H7 (cell line): ENCODE data around the gene CCDC106. TPM values are rescaled to one million over a fixed set of nuclear protein-coding genes. Genes with fewer than 3 reads are reported as not detected.

Experiments used
- DNase-seq: peaks from one replicate; pipeline ENCODE4 v3.0.0; 2012
- H3K27me3 ChIP-seq: 2 replicates; pipeline ENCODE4 v1.6.0; 2011; ENCODE audit warnings: mild to moderate bottlenecking, low read length; ENCODE audit not compliant: control insufficient read depth, insufficient read depth
- H3K36me3 ChIP-seq: replicated peaks from 2 replicates; pipeline ENCODE4 v1.5.1; 2011; ENCODE audit warnings: low read length; ENCODE audit not compliant: control insufficient read depth, insufficient read depth
- H3K4me3 ChIP-seq: 2 replicates; pipeline ENCODE4 v1.5.1; 2011; ENCODE audit warnings: low read depth, mild to moderate bottlenecking, control low read depth, low read length, moderate library complexity; ENCODE audit not compliant: insufficient read depth
- total RNA-seq: library from RNA; depleted of rRNA; stranded (reverse); fragments of >200 nt; shearing (Covaris generic); gene quantifications from 2 replicates; pipeline ENCODE4 v1.2.3, GENCODE V29; 2014

The CCDC106 gene
- total RNA-seq, 1 experiment from 2014 or later = 13.2 TPM

GRCh38 chr19:55671054-55671378 lies 23.0 kb downstream of the CCDC106 start:
- Histone ChIP-seq H3K4me3 (no peak overlapping the region), H3K27me3 (no peaks in the 10 kb centered on the region), H3K36me3 (peaks cover 31% of the 10 kb centered on the region)
- no peak for DNase-seq

GRCh38 chr19:55672418-55672817 lies 24.4 kb downstream of the CCDC106 start:
- no peak for DNase-seq
- Histone ChIP-seq H3K4me3 (no peak overlapping the region), H3K36me3 (peaks cover 18% of the 10 kb centered on the region), H3K27me3 (no peaks in the 10 kb centered on the region)

GRCh38 chr19:55673465-55673864 lies 25.5 kb downstream of the CCDC106 start:
- no peak for DNase-seq

DNA sequence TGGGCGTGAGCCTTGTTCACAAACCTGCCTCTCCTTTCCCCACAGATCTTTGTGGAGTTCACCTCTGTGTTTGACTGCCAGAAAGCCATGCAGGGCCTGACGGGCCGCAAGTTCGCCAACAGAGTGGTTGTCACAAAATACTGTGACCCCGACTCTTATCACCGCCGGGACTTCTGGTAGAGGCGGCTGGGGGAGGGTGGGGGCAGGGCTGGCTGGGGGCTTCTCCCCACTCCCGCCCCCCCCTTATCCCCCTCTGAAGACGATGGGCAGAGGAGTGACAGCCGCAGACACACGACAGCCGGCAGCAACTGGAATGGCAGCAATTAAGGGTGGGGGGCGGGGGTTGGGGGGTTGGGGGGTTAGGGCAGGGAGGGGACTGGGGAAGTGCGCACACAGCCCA lies 25.9 kb downstream of the CCDC106 start:
- H3K4me3 ChIP-seq = no peak overlapping the region; the same call in 1 of the 2 replicates
- H3K27me3 ChIP-seq = no peaks in the 10 kb centered on the region
- H3K36me3 ChIP-seq = peaks cover 11% of the 10 kb centered on the region
- DNase-seq = no peak

More at GRCh38 chr19:55673465-55673864, 25.5 kb downstream of the CCDC106 start:
- no peak overlapping the region for H3K4me3 ChIP-seq
- peaks cover 13% of the 10 kb centered on the region for H3K36me3 ChIP-seq
- H3K27me3 ChIP-seq = no peaks in the 10 kb centered on the region

- Histone ChIP-seq H3K4me3 (peak overlapping the region; percentile 54), H3K36me3 (peaks cover 9% of the 10 kb centered on the region), H3K27me3 (no peaks in the 10 kb centered on the region)
- DNase-seq = peak; percentile 81
These were observed 26.4 kb downstream of the CCDC106 start for GRCh38 chr19:55674459-55674840.

GRCh38 chr19:55674841-55675660 lies 27.0 kb downstream of the CCDC106 start, which contains the start of gene EPN1:
TSS of gene EPN1 (plus strand) at chr19:55675226. CDS start at chr19:55678628, 3,402 bp downstream.
- peaks cover 5% of the 10 kb centered on the region for H3K36me3 ChIP-seq
- DNase-seq = peak; percentile 99
- peak within 1 kb of the TSS; percentile 54 for H3K4me3 ChIP-seq
- H3K27me3 ChIP-seq = no peaks in the 10 kb centered on the region

- Histone ChIP-seq H3K4me3 (peak overlapping the region; percentile 54), H3K36me3 (peaks cover 6% of the 10 kb centered on the region), H3K27me3 (no peaks in the 10 kb centered on the region)
- no peak for DNase-seq
These were observed 27.8 kb downstream of the CCDC106 start for GRCh38 chr19:55675661-55676354.

DNA sequence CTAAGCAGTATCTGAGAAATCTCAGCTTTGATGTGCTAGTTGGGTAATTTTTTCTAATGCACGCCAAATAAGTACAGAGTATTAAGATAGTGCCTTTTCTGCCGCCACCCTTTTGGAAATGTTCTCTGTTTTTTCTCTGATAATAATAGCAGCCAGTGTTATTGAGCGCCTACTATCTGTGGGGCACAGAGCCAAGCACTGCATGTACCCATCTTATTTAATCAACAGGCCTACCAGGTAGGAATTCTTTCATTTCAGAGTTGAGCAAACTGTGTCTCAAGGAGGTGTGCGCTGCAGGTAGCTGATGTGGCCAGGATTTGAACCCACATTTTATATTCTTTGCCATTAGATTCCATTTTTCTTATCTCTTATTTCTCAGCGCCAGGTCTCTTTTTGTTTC lies 28.4 kb downstream of the CCDC106 start:
- Histone ChIP-seq H3K4me3 (no peak overlapping the region), H3K36me3 (peaks cover 6% of the 10 kb centered on the region), H3K27me3 (no peaks in the 10 kb centered on the region)
- DNase-seq = no peak

GRCh38 chr19:55676889-55677505 lies 29.0 kb downstream of the CCDC106 start:
- no peak overlapping the region for H3K4me3 ChIP-seq
- DNase-seq = no peak
- peaks cover 6% of the 10 kb centered on the region for H3K36me3 ChIP-seq
- no peaks in the 10 kb centered on the region for H3K27me3 ChIP-seq

GRCh38 chr19:55677572-55678028 lies 29.6 kb downstream of the CCDC106 start:
- no peaks in the 10 kb centered on the region for H3K27me3 ChIP-seq
- H3K4me3 ChIP-seq = no peak overlapping the region
- H3K36me3 ChIP-seq = peaks cover 8% of the 10 kb centered on the region
- DNase-seq = no peak

DNA sequence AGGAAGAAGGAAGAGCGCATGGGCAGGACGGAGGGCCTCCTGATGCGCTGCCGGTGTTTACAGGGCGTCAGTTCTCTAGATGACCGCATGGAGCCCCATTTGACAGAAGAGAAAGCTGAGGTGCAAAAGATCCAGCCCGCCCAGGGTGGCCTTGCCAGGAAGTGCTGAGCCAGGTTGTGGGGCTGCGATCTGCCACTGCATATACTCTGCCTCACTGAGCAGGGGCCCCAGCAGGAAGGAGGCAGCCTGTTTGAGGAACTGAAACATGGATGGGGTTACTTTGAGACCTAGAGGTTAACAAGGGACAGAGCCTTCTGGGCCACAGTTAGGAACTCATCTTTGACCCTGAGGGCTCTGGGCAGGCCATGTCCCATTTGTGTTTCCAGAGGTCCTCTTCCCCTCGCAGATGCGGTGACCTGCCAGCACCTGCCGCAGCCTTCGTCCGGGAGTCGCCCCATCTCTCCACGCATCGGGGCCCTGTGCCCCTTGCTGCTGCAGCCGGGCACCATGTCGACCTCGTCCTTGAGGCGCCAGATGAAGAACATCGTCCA lies 30.2 kb downstream of the CCDC106 start:
- no peak for DNase-seq
- Histone ChIP-seq H3K36me3 (peaks cover 8% of the 10 kb centered on the region), H3K27me3 (no peaks in the 10 kb centered on the region), H3K4me3 (no peak overlapping the region)

DNA sequence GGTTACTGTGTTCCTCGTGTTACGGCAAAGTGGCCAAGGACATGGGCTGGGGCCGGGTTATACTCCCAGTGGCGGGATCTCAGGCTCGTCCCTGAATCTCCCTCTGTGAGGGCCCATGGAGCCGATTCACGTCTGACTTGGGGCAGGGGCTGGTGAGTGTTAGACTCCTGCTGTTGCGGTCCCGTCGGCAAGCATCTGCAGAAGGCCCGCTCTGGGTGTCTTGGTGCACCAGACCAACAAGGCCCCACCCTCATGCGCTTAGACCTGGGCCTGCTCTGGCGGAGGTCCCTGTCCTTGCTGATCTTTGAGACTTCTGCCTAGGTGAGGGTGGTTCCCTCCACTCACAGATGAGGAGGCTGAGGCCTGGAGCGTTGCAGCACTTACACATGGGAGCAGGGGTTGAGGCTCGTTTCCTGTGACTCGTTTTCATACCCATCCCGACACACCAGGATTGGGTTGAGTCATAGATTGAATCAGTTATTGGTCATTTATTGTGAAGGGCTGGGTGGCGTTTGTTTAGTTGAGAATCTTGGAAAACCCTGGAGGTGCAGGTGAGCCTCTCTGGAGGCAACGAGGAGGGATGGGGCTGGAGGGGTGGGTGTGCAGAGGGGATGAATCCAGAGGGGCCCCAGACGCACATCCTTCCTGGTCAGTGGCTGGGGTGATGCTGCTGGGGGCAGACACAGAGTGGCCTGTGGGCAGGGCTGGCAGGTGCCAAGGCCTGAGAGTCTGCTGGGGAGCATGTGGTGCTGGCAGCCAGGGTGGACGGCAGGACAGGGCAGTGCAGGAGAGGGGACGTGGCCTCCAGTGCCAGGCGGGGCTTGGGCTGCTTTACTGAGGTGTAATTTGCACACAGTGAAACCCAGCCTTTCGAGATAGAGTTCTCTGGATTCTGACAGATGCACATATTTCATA lies 31.6 kb downstream of the CCDC106 start:
- H3K36me3 ChIP-seq = peaks cover 8% of the 10 kb centered on the region
- no peak for DNase-seq
- H3K4me3 ChIP-seq = no peak overlapping the region
- no peaks in the 10 kb centered on the region for H3K27me3 ChIP-seq

DNA sequence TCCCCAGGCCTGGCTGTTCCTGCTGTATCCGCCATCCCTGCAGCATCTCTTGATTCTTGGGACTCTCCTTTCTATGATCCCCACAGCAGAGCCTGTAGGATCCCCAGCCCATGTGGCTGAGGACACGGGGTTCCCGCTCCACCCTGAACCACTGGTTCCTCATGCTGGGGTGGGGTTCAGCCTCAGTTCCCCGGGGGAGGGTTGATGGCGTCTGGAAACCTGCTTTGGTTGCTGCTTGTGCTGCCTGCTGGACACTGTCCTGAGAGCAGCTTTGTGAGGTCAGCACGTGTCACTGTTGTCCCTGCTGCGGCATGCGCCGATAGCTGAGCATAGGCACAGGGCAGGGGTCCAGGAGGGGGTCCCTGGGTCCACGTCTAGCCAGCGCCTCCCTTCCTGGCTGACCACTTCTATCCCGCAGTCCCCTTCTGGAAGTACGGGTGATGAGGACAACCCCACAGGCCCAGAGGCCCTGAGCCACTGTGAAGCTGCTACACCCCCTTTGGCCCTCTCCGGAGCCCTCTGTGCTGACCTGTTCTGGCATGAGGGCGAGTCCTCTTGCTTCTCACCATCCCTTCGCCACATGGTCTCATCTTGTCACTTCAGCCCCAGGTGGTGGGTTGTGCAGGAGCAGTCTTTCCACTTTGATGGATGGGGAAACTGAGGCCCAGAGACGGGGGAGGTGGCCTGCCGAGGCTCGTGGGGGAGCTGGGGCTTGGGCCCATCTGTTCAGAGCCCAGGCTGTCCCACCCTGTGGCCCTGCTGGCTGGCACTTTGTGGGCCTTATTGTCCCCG lies 32.5 kb downstream of the CCDC106 start:
- peaks cover 8% of the 10 kb centered on the region for H3K36me3 ChIP-seq
- DNase-seq = no peak
- no peak overlapping the region for H3K4me3 ChIP-seq
- H3K27me3 ChIP-seq = no peaks in the 10 kb centered on the region
